ENCODE data around the gene PVALB.

Gene PVALB

DNA sequence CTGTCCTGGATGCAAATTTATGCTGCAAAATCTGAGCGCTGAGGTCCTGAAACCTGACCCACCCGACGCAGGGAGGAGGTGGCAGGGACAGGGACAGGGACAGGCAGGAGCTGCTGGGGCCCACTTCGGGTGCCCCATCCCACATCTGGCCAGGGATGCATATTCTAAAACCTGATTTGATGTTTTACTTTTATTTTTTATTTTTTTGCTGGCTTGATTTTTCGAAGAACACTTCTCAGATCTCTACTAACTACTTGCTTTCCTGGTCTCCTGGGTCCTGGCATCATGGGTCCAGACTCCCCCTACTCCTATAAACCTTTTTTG lies 652 bp upstream of the PVALB start:
- Histone ChIP-seq H3K27ac (no peak overlapping the region), H3K4me3 (no peak overlapping the region)

DNA sequence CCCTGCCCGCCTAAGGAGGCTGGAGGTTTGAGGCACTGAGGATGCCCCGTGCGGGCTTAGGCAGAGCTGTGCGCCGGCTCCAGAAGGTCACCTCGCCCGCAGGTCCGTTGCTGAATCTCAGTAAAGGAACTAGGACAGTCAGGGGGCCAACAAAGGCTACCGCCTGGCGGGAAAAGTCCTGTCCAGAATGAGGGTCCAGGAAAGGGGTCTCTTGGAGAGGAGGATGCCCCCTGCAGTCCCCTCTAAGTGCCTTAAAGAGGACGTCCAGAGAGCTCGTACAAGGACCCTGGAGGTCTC lies 548 bp downstream of the PVALB start:
- H3K27ac ChIP-seq = no peak overlapping the region

DNA sequence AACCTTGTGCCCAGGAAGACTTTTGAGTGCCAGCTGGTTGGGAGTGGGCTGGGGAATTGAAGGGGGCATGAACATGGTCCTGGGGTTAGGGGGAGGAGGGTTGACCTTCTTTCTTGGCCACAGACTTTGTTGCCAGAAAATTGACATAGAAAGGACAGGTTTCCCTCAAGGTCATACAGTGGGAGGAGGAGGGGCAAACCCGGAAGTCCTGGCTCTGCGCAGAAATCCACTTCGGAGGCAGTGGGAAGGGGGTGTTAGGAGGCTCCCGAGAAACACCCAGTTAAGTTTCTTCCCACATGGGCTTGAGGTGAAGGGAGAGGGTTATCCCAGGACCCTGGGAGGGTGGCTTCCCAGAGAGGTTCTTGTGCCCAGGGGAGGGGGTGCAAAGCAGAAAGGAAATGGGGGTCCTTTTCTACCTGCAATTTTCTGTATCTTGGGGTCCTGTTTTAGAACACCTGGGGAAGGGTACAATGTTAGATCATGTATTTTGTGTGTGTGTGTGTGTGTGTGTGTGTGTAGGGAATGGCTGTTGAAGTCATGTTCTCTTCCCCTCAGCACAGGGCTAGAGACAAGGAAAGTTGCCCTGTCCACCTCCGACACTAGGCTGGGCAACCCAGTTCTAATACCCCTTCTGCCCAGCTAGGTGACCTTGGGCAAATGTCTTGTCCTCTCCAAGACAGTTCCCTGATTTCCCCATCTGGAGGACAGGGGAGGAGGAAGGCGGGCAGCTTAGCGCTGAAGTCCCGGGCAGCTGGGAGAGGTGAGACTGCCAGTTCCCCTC lies 1.1 kb downstream of the PVALB start:
- no peak overlapping the region for H3K4me3 ChIP-seq
- H3K27ac ChIP-seq = no peak overlapping the region

More for the DNA sequence above, 548 bp downstream of the PVALB start:
- no peak overlapping the region for H3K4me3 ChIP-seq

GRCh38 chr22:36814801-36815200 lies 2.0 kb downstream of the PVALB start:
- Histone ChIP-seq H3K4me3 (no peak overlapping the region), H3K27ac (no peak overlapping the region)

GRCh38 chr22:36811094-36811800 lies 5.6 kb downstream of the PVALB start:
- no peak overlapping the region for H3K27ac ChIP-seq

DNA sequence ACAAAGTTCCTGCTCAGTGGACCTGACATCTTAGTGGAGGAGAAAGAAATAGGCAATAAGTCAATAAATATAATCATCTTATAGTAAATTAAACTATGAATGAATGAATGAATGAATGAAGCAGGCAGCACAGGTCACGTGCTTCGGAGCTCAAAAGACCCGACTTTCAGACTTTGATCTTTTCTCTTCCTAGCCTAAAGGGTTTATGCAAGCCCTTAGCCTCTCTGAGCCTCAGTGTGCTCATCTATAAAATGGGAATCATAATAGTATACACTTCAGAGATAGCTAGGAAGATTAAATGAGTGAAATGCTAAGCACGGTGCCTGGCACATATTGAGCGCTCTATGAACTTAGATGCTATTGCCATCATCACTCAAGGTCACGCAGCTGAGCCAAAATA lies 7.5 kb downstream of the PVALB start:
- Histone ChIP-seq H3K27ac (no peak overlapping the region), H3K4me3 (no peak overlapping the region)

More at GRCh38 chr22:36811094-36811800, 5.6 kb downstream of the PVALB start:
- no peak overlapping the region for H3K4me3 ChIP-seq

- Histone ChIP-seq H3K4me3 (no peak overlapping the region), H3K27ac (no peak overlapping the region)
Observed at GRCh38 chr22:36808721-36809344, 8.0 kb downstream of the PVALB start.

GRCh38 chr22:36807627-36808026 lies 9.2 kb downstream of the PVALB start:
- Histone ChIP-seq H3K27ac (no peak overlapping the region), H3K4me3 (no peak overlapping the region)

DNA sequence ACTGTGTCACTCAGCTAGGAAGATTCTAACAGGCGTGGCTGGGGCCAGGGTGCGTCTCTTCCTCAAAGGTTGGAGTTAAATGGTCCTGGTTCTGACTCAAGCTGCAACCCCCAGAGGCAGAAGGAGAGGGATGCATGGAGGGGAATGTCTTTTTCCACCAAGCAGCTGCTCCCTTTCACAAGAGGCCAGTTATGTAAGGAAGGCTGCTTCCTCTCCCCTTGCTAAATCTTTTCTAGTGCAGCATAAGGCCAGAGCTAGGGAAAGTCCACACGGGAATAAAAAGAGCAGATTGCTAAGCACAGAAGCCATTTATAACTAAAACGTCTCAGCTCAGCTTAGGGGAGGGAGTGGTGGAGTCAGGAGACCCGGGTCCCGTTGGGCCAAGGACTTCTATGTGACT lies 10.0 kb downstream of the PVALB start:
- no peak overlapping the region for H3K4me3 ChIP-seq
- H3K27ac ChIP-seq = no peak overlapping the region

DNA sequence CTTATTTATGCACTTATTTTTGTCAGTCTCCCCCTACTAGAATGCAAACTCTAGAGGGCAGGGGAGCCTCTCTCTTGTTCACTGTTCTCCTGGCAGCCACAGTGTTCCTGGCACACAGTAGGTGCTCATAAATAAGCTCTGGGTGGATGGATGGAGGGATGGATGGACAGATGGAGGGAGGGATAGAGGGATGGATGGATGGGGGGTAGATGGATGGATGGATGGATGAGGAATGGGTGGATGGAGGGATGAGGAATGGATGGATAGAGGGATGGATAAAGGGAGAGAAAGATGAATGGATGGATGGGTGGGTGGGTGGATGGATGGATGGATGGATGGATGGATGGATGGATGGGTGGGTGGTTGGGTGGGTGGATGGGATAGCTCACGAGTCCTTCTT lies 13.5 kb downstream of the PVALB start:
- H3K4me3 ChIP-seq = no peak overlapping the region

DNA sequence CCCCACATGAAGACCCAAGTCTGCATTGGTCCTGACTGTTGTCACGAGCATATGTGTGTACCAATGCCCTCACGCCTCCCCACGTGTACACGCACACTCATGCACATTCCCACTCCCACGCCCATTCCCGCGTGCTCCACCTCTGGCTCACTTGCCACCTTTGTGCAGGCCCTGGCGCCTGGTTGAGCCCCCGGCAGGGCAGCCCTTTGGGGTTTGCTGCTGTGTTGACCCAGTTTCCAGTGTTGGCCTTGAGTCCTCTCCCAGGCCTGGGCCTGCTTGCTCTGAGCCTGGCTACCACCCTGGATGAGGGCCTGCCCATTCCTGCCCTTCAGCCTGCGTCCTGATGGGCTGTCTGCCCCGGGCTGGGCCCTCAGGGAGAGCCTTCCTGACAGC lies 18.2 kb downstream of the PVALB start:
- Histone ChIP-seq H3K27ac (no peak overlapping the region), H3K4me3 (no peak overlapping the region)

More for the DNA sequence above, 13.5 kb downstream of the PVALB start:
- no peak overlapping the region for H3K27ac ChIP-seq

DNA sequence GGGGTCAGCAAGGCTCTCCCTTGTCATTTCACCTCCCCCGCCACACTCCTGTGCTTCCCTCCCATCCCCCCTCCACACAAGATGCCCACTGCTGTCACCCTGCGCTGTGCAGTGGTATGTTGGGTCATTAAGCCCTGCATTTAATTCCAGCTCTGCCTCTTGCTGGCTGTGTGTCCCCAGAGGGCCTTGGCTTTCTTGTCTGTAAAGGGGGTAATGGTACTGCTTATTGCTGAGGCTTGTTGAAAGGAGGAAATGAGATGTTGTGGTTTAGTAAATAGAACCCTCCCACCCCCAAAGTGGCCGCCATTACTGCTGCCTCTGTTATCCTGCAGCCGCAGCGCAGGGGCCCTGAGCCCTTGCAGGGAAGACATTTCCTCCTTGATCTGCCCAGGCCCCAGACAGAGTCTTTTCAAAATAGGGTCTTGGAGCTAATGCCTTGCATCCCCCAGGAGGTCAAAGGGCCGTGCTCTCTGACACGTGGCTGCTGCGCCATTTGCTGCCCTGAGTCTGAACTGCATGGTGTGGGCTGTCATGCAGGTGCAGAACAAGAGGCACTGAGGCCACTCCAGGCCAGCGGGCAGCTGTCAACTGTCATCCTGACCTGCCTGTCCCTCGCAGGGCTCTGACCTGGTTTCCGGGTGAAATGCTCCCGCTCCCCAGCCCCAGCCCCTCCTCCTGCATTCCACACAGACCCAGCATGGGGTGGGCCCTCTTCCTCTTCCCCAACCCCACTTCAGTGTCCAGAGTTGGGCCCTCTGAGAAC lies 18.7 kb downstream of the PVALB start:
- Histone ChIP-seq H3K4me3 (no peak overlapping the region), H3K27ac (no peak overlapping the region)

DNA sequence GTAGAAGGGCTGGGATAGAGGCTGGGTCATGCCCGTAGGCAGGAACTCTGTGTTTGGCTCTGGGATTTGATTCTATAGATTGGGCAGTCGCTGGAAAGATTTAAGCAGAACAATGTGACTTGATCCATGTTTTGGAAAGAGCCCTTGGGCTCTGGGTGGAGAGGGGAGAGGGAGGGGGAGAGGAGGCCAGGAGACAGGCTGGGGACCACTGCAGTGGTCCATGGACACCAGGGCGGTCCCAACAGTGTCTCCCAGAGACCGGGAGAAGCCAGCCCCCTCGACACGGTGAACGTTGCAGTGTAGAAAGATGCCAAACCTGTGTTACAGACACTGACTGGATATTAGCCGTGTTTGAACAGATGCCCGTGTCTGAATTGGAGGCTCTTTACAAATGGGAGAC lies 19.5 kb downstream of the PVALB start:
- H3K27ac ChIP-seq = no peak overlapping the region
- H3K4me3 ChIP-seq = no peak overlapping the region

DNA sequence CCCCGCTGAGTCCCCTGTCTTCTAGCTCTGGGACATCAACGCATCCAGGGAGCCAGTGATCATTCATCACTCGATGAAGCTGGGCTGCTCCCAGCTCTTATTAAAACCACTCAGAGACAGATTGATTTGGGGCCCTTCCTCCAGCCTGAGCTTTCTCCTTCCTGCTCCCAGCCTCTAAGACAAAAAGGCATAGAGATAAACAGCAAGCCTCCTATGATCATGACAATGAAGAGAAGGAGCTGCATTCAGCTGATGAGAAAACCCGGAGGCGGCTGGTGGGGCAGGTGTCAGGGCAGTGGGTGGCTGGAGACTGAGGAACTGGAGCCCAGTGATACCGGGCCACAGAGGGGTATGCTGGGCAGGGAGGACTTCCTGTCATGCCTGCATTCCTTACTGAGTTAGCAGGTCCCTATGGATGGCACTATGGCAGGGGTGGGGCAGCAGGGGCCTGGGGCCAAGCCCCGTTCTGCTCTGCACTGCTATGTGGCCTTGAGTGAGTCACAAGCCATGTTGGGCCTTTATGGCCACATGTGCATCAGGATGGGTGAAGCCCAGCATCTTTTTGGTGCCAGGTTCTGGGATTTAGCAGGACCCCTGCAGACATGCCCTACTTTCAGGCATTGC lies 20.2 kb downstream of the PVALB start:
- Histone ChIP-seq H3K4me3 (no peak overlapping the region), H3K27ac (no peak overlapping the region)

DNA sequence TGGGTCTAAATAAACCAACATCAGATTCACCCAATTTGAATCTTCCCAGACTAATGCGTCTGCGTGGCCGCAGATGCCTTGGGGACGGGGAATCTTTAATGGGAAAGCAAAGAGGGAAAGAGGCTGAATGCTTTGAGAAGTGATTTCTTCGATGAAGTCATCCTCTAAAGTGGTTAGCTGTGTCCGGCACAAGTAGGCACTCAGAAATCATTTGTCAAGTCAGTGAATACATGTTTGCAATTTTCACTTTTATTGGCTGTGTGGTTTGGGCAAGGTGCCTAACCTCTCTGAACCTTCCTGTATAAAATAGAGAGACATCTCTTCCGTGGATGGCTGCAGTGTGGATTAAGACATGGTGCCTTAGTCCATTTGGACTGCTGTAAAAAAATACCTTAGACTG lies 21.2 kb downstream of the PVALB start:
- Histone ChIP-seq H3K27ac (no peak overlapping the region), H3K4me3 (no peak overlapping the region)

DNA sequence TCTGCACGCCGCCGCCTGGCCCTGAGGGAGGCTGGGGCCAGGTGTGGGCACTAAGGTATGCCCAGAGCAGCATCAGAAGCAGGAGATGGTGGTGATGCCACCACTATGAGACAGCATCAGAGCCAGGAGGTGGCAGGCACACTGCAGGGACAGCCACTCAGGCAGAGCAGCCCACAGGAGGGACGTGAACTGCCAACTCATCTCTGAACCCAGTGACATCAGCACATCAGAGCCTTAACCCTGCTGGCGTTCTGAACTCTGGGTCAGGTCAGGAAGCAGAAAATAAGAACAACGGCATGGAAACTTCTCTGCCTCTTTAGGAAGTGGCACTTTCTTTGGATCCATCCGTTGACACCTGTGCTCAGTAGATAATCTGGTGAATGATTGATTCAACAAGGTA lies 26.2 kb downstream of the PVALB start:
- no peak overlapping the region for H3K27ac ChIP-seq
- no peak overlapping the region for H3K4me3 ChIP-seq

- H3K4me3 ChIP-seq = no peak overlapping the region
- H3K27ac ChIP-seq = no peak overlapping the region
Observed at GRCh38 chr22:36787204-36787988, 29.4 kb downstream of the PVALB start.

DNA sequence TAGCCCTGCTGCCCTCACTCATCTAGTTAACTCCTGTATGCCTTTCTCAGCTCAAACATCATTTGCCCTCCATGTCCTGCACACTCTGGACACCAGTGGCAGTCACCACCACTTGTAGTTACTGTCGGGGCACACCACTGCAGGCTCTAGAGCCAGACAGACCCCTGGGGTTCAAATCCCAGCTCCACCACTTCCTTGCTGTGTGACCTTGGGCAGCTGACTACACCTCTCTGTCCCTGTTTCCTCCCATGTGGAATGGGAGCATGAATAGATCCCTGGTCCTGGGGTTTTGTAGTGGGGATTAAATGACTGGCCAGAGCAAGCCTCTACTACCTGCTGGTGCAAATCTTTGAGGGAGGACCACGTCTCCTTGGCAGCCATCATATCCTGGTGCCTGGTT lies 33.1 kb downstream of the PVALB start:
- no peak overlapping the region for H3K4me3 ChIP-seq

More for the DNA sequence above, 33.1 kb downstream of the PVALB start:
- no peak overlapping the region for H3K27ac ChIP-seq
